GM12892 (cell line): ENCODE results near the gene NUP93.

ENCODE experiments used
- POLR2AphosphoS5 ChIP-seq: IDR thresholded peaks from 2 replicates; pipeline ENCODE4 v1.6.1; 2011; ENCODE audit warnings: low read depth, low read length, control low read depth
- TAF1 ChIP-seq: IDR thresholded peaks from 2 replicates; pipeline ENCODE4 v1.6.1; 2011; ENCODE audit warnings: low read depth, mild to moderate bottlenecking, control low read depth, low read length, borderline replicate concordance

DNA sequence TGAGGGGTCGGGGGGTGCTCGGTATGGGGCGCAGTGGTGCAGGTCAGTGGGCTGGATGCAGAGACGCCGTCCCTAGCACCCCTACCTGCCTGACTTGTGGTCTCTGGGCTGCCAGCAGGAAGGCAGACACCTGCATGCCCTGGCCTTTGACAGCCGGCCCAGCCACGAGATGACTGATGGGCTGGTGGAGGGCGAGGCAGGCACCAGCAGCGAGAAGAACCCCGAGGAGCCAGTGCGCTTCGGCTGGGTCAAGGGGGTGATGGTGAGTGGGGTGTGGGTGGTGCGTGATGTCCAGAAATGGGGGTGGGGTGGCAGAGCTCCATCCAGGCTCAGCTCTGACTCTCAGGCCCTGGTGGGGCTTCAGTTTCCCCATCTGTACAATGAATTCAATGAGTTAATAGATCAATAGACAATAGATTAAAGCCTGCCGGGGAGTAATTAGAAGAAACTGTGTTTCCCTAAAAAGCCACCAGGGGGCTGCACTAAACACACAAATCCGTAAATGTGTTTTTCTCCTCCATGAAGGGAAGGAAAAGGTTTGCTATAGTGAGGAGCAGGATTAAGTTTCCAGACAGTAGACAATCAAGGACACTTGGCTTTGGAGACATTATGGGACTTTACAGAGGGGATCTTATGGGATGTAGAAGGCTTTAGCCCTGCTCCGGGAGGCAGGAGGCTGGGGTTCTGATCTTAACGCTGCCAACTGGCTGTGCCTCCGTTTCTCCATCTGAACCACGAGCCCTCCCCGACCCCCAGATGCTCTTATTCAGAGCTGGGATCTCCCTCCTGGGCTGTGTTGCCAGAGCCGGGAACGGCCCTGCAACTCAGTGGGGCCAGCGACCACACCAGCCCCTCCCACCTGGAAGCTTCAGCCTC is 137.3 kb downstream of the NUP93 start:
- no peak for TF ChIP-seq TAF1
- TF ChIP-seq POLR2AphosphoS5, result no peak
